NCI-H226 (cell line): ENCODE measurements around the gene SUN3.

ENCODE experiments used
- DNase-seq: peaks from one replicate; pipeline ENCODE4 v3.0.0-alpha.2; 2015

Gene SUN3

GRCh38 chr7:48028938-48029337, at the start of gene SUN3:
Gene SUN3 (minus strand): TSS chr7:48029107. CDS start chr7:48028938, 169 bp downstream.
- DNase-seq = no peak

- DNase-seq = no peak
Observed at GRCh38 chr7:48078470-48078869, 49.6 kb upstream of the SUN3 start.

GRCh38 chr7:48077423-48077822, 48.5 kb upstream of the SUN3 start:
- no peak for DNase-seq

GRCh38 chr7:48074204-48074654, 45.3 kb upstream of the SUN3 start:
- no peak for DNase-seq

GRCh38 chr7:48067475-48067874, 38.6 kb upstream of the SUN3 start:
- DNase-seq = no peak

GRCh38 chr7:48063985-48064384, 35.1 kb upstream of the SUN3 start:
- no peak for DNase-seq

- no peak for DNase-seq
Observed at GRCh38 chr7:48059706-48060105, 30.8 kb upstream of the SUN3 start.

GRCh38 chr7:48058990-48059389, 30.1 kb upstream of the SUN3 start:
- DNase-seq = no peak

- DNase-seq = no peak
Observed at GRCh38 chr7:48053736-48054135, 24.8 kb upstream of the SUN3 start.

- DNase-seq = peak; percentile 78
Observed at GRCh38 chr7:48052748-48053147, 23.8 kb upstream of the SUN3 start.

- no peak for DNase-seq
Observed at GRCh38 chr7:48049850-48050249, 20.9 kb upstream of the SUN3 start.

- DNase-seq = no peak
Observed at GRCh38 chr7:48048113-48048512, 19.2 kb upstream of the SUN3 start.

GRCh38 chr7:48046458-48046857, 17.6 kb upstream of the SUN3 start:
- DNase-seq = no peak

- no peak for DNase-seq
Observed at GRCh38 chr7:48045195-48045765, 16.4 kb upstream of the SUN3 start.

- DNase-seq = no peak
Observed at GRCh38 chr7:48042636-48043035, 13.7 kb upstream of the SUN3 start.

GRCh38 chr7:48042216-48042615, 13.3 kb upstream of the SUN3 start:
- peak; percentile 9 for DNase-seq

GRCh38 chr7:48041653-48041970, 12.7 kb upstream of the SUN3 start:
- DNase-seq = peak; percentile 37

- DNase-seq = peak; percentile 9
Observed at GRCh38 chr7:48040944-48041652, 12.2 kb upstream of the SUN3 start.

- DNase-seq = no peak
Observed at GRCh38 chr7:48038815-48039506, 10.1 kb upstream of the SUN3 start.

GRCh38 chr7:48035967-48036478, 7.1 kb upstream of the SUN3 start:
- no peak for DNase-seq

- peak; percentile 92 for DNase-seq
Observed at GRCh38 chr7:48035301-48035966, 6.5 kb upstream of the SUN3 start, which contains the start of gene C7orf57. Gene C7orf57 (plus strand): TSS chr7:48035543. CDS start chr7:48036309, 766 bp downstream.

- no peak for DNase-seq
Observed at GRCh38 chr7:48033922-48034321, 5.0 kb upstream of the SUN3 start.

- no peak for DNase-seq
Observed at GRCh38 chr7:48031111-48031510, 2.2 kb upstream of the SUN3 start.
